Measurements from ENCODE around the gene STS. TPM values are rescaled to one million over a fixed set of nuclear protein-coding genes. Genes with fewer than 3 reads are reported as not detected.

Gene STS
- total and polyA plus RNA-seq, 10 of the 15 experiments (the other 5 are each of a cell fraction or from before 2014, with no cell fraction given), result 1.6 to 19.4 (median 4.7) TPM

DNA sequence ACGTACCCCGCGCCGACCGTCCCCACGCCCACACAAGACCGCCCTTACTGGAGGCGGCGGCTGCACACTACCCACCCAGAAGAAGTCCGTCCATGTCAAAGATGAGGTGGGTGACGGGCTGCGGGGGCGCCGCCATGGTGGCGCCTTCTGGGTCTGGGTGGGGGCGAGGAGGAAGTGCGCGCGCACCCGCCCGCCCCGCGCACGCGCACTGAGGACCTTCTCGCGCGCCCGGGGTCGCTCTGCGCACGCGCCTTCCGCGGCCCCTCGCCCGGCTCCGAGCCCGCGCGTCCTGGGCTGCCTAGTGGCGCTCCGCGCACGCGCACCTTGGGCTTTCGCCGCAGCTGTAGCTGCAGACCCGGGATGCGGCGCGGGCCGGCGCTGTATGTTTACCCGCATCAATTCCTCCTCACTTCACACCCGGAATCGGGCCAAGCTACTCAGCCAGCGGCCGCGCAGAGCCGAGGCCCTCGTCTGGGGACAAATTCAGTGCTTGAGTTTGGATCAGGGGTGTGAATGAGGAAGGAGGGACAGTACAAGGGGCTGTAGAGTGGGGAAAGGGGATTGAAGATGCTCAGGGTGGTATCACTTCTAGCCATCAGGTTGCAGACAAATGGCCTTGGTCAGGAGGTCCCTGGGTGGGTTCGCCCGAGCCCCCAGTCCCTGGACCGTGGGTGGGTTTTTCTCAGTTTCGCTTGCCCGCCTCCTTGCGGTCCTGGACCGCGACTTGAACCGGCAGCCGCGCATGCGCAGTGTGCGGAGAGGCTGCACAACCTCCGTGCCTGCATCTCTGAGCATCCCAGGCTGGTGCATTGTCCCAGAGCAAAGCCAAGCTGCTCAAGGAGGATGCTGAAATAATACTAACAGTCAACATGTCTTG, 704 bp downstream of the STS start, which contains the start of gene PUDP (continued):
- TF ChIP-seq, protein P1, sequence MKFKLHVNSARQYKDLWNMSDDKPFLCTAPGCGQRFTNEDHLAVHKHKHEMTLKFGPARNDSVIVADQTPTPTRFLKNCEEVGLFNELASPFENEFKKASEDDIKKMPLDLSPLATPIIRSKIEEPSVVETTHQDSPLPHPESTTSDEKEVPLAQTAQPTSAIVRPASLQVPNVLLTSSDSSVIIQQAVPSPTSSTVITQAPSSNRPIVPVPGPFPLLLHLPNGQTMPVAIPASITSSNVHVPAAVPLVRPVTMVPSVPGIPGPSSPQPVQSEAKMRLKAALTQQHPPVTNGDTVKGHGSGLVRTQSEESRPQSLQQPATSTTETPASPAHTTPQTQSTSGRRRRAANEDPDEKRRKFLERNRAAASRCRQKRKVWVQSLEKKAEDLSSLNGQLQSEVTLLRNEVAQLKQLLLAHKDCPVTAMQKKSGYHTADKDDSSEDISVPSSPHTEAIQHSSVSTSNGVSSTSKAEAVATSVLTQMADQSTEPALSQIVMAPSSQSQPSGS (IDR thresholded peaks at IDR 0.05; ENCODE audit: low read length), result no peak
- TF ChIP-seq NBN (IDR thresholded peaks at IDR 0.05), result peak; percentile 69; the same call in 1 of the 2 replicates
- TF ChIP-seq, protein P2, sequence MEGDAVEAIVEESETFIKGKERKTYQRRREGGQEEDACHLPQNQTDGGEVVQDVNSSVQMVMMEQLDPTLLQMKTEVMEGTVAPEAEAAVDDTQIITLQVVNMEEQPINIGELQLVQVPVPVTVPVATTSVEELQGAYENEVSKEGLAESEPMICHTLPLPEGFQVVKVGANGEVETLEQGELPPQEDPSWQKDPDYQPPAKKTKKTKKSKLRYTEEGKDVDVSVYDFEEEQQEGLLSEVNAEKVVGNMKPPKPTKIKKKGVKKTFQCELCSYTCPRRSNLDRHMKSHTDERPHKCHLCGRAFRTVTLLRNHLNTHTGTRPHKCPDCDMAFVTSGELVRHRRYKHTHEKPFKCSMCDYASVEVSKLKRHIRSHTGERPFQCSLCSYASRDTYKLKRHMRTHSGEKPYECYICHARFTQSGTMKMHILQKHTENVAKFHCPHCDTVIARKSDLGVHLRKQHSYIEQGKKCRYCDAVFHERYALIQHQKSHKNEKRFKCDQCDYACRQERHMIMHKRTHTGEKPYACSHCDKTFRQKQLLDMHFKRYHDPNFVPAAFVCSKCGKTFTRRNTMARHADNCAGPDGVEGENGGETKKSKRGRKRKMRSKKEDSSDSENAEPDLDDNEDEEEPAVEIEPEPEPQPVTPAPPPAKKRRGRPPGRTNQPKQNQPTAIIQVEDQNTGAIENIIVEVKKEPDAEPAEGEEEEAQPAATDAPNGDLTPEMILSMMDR (IDR thresholded peaks at IDR 0.05 in 2 of 3, conservative IDR thresholded peaks at IDR 0.05 in 1 of 3; ENCODE audit: control insufficient read depth in 2 of 3, extremely low read depth in 1 of 3, insufficient read depth in 1 of 3, low read depth in 3 of 3, low read length in 3 of 3), result peak in 2 of 3 experiments; percentile 25; a peak in 3 of 6 replicates
- no peak for TF ChIP-seq JUNB (IDR thresholded peaks at IDR 0.05)
- TF ChIP-seq, protein P3, sequence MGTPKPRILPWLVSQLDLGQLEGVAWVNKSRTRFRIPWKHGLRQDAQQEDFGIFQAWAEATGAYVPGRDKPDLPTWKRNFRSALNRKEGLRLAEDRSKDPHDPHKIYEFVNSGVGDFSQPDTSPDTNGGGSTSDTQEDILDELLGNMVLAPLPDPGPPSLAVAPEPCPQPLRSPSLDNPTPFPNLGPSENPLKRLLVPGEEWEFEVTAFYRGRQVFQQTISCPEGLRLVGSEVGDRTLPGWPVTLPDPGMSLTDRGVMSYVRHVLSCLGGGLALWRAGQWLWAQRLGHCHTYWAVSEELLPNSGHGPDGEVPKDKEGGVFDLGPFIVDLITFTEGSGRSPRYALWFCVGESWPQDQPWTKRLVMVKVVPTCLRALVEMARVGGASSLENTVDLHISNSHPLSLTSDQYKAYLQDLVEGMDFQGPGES (IDR thresholded peaks at IDR 0.05), result no peak
- TF ChIP-seq NFIC (IDR thresholded peaks at IDR 0.05; ENCODE audit: low read depth, low read length), result no peak
- 0 out of 2 replicates have a peak, but pooled peaks have one; percentile 22 for TF ChIP-seq TCF3 (IDR thresholded peaks at IDR 0.05; ENCODE audit: borderline replicate concordance, insufficient read depth, low read depth, low read length)
- TF ChIP-seq MTA2 (IDR thresholded peaks at IDR 0.05; ENCODE audit: low read depth), result peak; percentile 61
- TF ChIP-seq, protein P4, sequence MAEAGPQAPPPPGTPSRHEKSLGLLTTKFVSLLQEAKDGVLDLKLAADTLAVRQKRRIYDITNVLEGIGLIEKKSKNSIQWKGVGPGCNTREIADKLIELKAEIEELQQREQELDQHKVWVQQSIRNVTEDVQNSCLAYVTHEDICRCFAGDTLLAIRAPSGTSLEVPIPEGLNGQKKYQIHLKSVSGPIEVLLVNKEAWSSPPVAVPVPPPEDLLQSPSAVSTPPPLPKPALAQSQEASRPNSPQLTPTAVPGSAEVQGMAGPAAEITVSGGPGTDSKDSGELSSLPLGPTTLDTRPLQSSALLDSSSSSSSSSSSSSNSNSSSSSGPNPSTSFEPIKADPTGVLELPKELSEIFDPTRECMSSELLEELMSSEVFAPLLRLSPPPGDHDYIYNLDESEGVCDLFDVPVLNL (IDR thresholded peaks at IDR 0.05; ENCODE audit: low read depth, low read length), result no peak
- TF ChIP-seq POU2F2 (IDR thresholded peaks at IDR 0.05; ENCODE audit: borderline replicate concordance, low read depth, low read length), result 0 out of 3 replicates have a peak, but pooled peaks have one; percentile 50
- TF ChIP-seq, protein P5, sequence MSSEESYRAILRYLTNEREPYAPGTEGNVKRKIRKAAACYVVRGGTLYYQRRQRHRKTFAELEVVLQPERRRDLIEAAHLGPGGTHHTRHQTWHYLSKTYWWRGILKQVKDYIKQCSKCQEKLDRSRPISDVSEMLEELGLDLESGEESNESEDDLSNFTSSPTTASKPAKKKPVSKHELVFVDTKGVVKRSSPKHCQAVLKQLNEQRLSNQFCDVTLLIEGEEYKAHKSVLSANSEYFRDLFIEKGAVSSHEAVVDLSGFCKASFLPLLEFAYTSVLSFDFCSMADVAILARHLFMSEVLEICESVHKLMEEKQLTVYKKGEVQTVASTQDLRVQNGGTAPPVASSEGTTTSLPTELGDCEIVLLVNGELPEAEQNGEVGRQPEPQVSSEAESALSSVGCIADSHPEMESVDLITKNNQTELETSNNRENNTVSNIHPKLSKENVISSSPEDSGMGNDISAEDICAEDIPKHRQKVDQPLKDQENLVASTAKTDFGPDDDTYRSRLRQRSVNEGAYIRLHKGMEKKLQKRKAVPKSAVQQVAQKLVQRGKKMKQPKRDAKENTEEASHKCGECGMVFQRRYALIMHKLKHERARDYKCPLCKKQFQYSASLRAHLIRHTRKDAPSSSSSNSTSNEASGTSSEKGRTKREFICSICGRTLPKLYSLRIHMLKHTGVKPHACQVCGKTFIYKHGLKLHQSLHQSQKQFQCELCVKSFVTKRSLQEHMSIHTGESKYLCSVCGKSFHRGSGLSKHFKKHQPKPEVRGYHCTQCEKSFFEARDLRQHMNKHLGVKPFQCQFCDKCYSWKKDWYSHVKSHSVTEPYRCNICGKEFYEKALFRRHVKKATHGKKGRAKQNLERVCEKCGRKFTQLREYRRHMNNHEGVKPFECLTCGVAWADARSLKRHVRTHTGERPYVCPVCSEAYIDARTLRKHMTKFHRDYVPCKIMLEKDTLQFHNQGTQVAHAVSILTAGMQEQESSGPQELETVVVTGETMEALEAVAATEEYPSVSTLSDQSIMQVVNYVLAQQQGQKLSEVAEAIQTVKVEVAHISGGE (CRISPR knock-in tag; IDR thresholded peaks at IDR 0.05), result no peak
- TF ChIP-seq ATF7 (IDR thresholded peaks at IDR 0.05; ENCODE audit: low read depth), result no peak
- TF ChIP-seq ASH2L (IDR thresholded peaks at IDR 0.05; ENCODE audit: borderline replicate concordance, low read depth), result 0 out of 2 replicates have a peak, but pooled peaks have one; percentile 50
- TF ChIP-seq EZH2 (IDR thresholded peaks at IDR 0.05; ENCODE audit: borderline replicate concordance, control insufficient read depth, low read depth, low read length), result no peak
- TF ChIP-seq NR2C2 (IDR thresholded peaks at IDR 0.05; ENCODE audit: borderline replicate concordance, control insufficient read depth, insufficient read length, low read depth), result no peak
- no peak for TF ChIP-seq ETV6 (conservative IDR thresholded peaks at IDR 0.05 in 1 of 2, IDR thresholded peaks at IDR 0.05 in 1 of 2; ENCODE audit: borderline replicate concordance in 1 of 2, low read depth in 1 of 2)
- TF ChIP-seq BHLHE40 (IDR thresholded peaks at IDR 0.05; ENCODE audit: borderline replicate concordance in 1 of 2, low read depth in 2 of 2, low read length in 1 of 2), result peak in 1 of 2 experiments; percentile 19; a peak in 2 of 4 replicates
- TF ChIP-seq SUZ12 (IDR thresholded peaks at IDR 0.05; ENCODE audit: unreplicated experiment), result no peak

Measured in GM12878 (cell line).